HG03432 (cell line): ENCODE measurements around the gene NUP214.
"Not testable (repeated sequence)": the region's sequence is repeated elsewhere in the genome, so short reads cannot be mapped to it uniquely, and the experiment has no call there.

Source experiments
- ATAC-seq: cut with Tn5 transposase; IDR thresholded peaks from one replicate; pipeline ENCODE4 v1.9.1; 2021; ENCODE audit warnings: mild to moderate bottlenecking, moderate library complexity; ENCODE audit not compliant: unreplicated experiment

NUP214 gene

DNA sequence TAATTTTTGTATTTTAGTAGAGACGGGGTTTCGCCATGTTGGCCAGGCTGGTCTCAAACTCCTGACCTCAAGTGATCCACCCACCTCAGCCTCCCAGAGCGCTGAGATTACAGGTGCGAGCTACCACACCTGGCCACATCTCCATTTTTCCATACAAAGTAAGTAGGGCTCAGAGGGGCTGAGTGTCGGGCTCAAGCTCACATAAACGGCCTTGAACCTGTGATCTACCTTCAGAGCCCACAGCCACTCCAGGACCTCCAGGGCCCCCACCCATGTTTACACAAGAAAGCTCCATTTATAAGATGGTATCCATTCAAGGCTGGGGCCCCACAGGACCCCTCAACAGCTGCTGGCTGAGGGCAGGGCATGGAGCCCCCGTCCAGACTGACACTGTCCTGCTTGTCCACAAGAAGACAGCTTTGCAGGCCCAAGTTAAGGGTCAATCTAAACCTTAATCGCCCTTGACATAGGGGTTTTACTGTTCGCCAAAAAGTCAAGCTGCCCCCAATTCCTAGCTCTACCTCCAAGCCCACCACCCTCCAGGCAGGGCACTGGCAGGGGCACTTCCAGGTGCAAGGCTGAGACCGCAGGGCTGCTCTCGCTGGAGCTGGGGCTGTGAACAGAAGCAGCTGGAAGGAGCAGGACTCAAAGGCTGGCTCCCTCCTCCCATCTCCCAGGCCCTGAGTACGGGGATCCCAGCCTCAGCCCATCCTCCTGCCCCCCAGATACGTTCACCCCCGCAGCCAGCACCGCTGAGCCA lies 132.1 kb downstream of the NUP214 start:
- no peak for ATAC-seq

GRCh38 chr9:131258186-131258585 lies 132.8 kb downstream of the NUP214 start:
- ATAC-seq: no peak

- no peak for ATAC-seq
Measured at GRCh38 chr9:131258698-131259431, 133.5 kb downstream of the NUP214 start.

- ATAC-seq: no peak
Measured at GRCh38 chr9:131259432-131259898, 134.1 kb downstream of the NUP214 start.

DNA sequence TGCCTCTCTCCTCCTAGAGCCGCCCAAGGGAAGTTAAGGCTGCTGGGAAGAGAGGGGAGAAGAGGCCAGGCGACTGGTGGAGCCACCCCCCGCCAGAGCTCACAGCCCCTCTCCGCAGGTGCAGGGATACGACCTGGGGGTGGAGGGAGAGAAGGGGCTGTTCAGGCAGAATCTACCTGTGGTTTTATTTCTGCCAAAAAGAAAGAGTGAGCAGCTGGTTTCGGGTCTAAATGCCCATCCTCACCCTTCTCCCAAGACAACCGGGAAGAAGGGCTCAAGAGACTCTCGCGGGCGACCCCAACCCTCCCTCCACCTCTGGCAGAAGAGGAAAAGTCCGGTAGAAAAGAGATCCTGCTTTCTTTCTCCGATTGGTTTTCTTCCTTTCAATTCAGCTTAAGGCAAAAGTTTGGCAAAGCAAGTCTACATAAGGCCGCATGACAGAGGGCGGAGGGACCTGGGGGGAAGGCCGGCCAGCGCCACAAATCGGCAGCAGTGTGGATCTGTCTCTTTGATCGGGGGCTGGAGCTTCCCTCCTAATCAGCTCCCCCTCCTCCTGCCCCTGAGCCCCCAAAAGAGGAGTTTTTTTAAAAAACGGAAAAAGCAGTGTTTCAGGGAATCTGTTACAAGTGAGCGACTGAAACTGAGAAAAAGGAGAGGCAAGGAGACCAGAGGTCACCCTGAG lies 134.7 kb downstream of the NUP214 start:
- no peak for ATAC-seq

DNA sequence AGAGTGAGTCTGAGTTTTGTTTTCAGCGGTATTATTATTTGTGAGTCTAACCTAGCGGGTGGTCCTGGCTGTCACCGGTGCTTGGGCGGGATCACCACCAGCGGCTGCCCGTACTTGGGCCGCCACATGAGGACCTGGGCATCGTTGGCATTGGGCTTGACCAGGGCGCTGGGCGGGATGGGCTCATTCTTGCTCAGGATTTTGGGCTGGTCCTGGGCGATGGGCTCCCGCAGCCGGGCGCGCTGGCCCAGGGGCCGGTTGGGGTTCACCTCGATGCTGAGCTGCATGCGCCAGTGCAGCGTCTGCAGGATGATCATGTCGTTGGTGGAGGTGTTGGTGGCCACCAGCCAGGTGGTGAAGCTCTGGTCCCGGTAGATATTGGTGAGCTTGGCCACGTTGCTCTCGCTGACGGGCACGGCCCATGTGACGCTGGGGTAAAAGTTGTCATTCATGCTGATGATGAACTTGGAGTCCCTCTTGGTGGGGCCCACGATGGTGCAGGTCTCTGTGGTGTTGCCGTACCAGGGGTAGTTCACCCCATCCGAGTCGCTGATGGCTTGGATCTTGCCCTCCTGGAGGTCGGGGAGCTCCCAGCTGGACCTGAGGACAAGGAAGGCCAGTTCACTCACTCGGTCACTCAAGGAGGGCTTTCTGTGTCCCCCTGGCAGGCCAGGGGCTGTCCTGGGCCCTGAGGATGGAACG lies 135.5 kb downstream of the NUP214 start:
- no peak for ATAC-seq

DNA sequence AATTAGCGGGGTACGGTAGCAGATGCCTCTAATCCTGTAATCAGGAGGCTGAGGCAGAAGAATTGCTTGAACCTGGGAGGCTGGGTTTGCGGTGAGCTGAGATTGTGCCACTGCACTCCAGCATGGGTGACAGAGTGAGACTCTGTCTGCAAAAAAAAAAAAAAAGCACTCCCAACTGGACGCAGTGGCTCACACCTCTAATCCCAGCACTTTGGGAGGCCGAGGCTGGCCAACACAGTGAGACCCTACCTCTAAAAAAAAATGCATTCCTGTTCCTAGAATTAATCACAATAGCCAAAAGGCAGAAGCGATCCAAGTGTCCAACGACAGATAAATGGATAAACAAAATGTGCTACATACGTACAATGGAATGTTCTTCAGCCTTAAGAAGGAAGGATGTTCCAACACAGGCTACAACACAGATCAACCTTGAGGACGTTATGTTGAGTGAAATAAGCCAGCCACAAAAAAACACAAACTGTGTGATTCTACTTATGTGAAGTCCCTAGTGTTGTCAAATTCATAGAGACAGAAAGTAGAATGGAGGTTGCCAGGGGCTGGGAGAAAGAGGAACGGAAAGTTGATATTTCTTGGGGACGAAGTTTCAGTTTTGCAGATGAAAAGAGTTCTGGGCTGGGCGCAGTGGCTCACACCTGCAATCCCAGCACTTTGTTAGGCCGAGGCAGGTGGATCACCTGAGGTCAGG lies 137.1 kb downstream of the NUP214 start:
- ATAC-seq: no peak

DNA sequence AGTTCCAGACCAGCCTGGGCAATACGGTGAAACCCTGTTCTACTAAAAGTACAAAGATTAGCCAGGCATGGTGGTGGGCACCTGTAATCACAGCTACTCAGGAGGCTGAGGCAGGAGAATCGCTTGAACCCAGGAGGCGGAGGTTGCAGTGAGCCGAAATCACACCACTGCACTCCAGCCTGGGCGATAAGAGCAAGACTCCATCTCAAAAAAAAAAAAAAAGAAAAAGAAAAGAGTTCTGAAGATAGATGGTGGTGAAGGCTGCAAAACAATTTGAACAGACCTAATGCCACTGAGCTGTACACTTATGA lies 137.6 kb downstream of the NUP214 start:
- ATAC-seq: not testable (repeated sequence)

DNA sequence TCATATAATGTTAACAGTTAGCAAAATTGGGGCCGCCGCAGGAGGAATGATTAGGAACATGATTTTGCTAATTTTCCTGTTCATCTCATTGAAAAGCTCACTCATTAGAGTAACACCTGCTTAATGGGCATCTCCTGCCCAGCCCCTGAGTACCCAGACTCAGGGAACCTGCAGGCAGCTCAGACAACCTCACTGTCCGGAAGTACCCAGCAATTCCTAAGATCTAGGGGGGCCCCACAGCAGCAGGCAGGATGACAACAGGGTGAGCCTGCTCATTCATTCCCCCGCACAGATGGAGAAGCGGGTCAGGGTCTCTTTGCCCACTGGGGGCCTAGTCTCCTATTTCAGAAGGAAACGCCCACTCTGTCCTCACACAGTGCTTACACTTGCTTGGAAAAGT lies 138.3 kb downstream of the NUP214 start:
- ATAC-seq: no peak

- no peak for ATAC-seq
Measured at GRCh38 chr9:131264231-131264630, 138.8 kb downstream of the NUP214 start.

DNA sequence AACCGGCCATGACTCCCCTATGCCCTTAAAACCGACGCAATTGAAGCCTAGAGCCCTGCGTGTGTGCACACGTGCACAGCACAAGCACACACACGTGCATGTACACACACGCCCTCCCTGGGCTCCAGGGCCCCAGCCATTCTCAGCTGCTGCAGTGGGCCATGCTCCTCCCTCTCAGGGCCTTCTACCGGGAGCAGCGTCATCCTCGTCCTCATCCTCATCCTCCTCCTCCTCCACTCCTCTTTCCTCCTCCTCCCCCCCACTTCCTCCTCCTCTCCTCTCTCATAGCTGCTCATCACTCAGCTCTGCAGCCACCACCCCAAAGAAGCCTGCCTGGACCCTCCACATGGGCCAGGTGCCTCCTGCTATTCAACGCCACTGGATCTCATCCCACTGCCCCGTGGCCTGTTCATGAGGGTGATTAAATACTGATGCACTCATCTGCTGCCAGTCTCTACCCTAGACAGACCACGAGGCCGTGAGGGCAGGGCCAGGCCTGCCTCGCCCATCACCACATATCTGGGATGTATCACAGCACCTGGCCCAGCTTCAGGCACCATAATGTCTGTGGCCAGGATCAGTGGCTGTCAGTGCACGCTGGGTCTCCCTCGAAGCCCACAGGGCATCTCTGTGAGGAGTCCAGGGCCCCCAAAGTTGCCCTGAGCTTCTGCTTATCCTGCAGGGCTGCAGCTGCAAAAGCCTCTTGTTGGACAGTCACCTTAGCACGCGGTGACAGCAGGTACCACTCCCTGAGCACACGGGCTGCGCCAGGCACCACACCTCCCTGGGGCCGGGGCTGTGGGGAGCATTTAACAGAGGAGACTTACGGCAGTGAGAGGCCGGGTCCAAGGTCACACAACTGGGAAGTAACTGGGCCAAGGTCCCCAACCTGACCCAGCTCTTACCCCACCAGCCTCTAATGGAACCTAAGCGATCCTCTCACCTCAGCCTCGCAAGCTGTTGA lies 141.2 kb downstream of the NUP214 start:
- ATAC-seq: no peak

- ATAC-seq: no peak
Measured at GRCh38 chr9:131270171-131271015, 145.0 kb downstream of the NUP214 start.

DNA sequence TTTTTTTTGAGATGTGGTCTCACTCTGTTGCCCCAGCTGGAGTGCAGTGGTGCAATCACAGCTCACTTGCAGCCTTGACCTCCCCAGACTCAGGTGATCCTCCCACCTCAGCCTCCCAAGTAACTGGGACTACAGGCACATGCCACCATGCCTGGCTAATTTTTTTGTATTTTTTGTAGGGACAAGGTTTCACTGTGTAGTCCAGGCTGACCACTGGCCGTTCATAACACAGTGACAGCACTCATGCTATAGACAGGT lies 145.6 kb downstream of the NUP214 start:
- ATAC-seq: not testable (repeated sequence)

- ATAC-seq: no peak
Measured at GRCh38 chr9:131271506-131271931, 146.1 kb downstream of the NUP214 start.

GRCh38 chr9:131272212-131272611 lies 146.8 kb downstream of the NUP214 start:
- ATAC-seq: no peak

DNA sequence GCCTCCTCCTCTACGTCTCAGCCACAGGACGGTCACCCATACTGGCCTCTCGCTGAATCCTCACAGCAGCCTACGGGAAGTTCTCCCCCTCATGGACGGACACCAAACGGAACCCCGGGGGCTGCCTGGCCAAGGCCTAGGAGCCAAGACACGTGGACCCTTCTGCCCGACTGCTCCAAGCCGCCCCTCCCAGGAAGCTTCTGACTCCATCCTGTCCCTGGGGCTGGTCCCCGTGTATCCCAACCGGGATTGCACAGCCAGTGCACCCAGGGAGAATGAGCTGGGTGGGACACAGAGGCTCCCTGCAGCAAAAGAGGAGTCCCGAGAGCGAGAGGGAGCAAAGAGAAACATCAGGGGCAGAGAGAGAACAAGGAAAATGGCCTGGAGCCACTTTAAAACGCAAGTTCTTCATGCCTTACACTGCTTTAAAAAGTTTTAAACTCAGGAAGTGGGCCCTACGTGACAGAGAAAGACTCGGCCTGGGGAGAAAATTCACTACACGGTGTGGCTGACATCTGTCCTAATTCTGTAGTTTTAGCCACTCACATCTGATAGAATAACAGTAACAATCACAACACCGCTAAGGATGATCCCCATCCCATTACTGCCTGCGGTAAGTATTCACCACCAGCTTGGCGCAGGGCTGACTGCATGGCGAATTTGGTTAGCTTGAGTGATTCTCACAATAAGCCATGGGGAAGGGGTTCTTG lies 147.9 kb downstream of the NUP214 start:
- ATAC-seq: no peak

GRCh38 chr9:131273856-131274673 lies 148.7 kb downstream of the NUP214 start:
- ATAC-seq: no peak
